Heart left ventricle (tissue), 16 donors: ENCODE results near the gene SIMC1. TPM values are rescaled to one million over a fixed set of nuclear protein-coding genes. Genes with fewer than 3 reads are reported as not detected.

ENCODE experiments used
- ATAC-seq, 4 donors: fragments of 200-7000 bp; cut with Tn5 transposase; one replicate each; pipeline ENCODE4 v1.9.1; 2020 to 2022; ENCODE audit warnings: moderate library complexity in 4 of 4, mild to moderate bottlenecking in 3 of 4, moderate number of reproducible peaks in 1 of 4
- DNase-seq, 5 donors: peaks; one replicate each; pipeline ENCODE4 v3.0.0-alpha.2; 2020
- H3K27ac ChIP-seq, 12 donors: fragments of 200-600 bp; sonication (generic) in 4 of 12; one replicate each; pipeline versions ENCODE4 v1.5.0 to v1.8.0; 2016 to 2022; ENCODE audit warnings: mild to moderate bottlenecking in 2 of 12
- H3K27me3 ChIP-seq, 9 donors: fragments of 200-600 bp; sonication (generic) in 2 of 9; one replicate each; pipeline versions ENCODE4 v1.5.1 to v1.8.0; 2016 to 2022; ENCODE audit warnings: mild to moderate bottlenecking in 3 of 9
- H3K36me3 ChIP-seq, 9 donors: fragments of 200-600 bp; sonication (generic) in 2 of 9; one replicate each; pipeline versions ENCODE4 v1.5.0 to v1.8.0; 2018 to 2022; ENCODE audit warnings: mild to moderate bottlenecking in 2 of 9
- H3K4me1 ChIP-seq, 12 donors: fragments of 200-600 bp; sonication (generic) in 4 of 12; one replicate each; pipeline versions ENCODE4 v1.5.0 to v1.8.0; 2016 to 2022; ENCODE audit warnings: mild to moderate bottlenecking in 3 of 12
- H3K4me3 ChIP-seq, 12 donors: fragments of 200-600 bp; sonication (generic) in 4 of 12; one replicate each; pipeline versions ENCODE4 v1.5.0 to v1.8.0; 2017 to 2022; ENCODE audit warnings: mild to moderate bottlenecking in 9 of 12, moderate library complexity in 4 of 12
- H3K9me3 ChIP-seq, 12 donors: fragments of 200-600 bp; sonication (generic) in 4 of 12; one replicate each; pipeline versions ENCODE4 v1.5.0 to v1.8.0; 2016 to 2022; ENCODE audit warnings: mild to moderate bottlenecking in 1 of 12
- POLR2A ChIP-seq, 2 donors: fragments of 450-650 bp; IDR thresholded peaks; one replicate each; pipeline ENCODE4 v1.6.1; 2017; ENCODE audit warnings: antibody characterized with exemption in 2 of 2, mild to moderate bottlenecking in 2 of 2, moderate library complexity in 2 of 2
- WGBS, 4 donors: extraction: QIAGEN DNeasy Blood & Tissue Kit in 2 of 4; methylation state at CpG; one replicate each; pipeline versions ENCODE4 v1.1.5 to v1.1.7; 2013 to 2018; 5-methylcytosine and 5-hydroxymethylcytosine counted together
- intact Hi-C, 10 donors: fragments of 100-400 bp; cut with DNase I; formaldehyde crosslinking; loops; one replicate each; pipeline versions ENCODE4 v1.11.1 to v1.14.2; 2022
- polyA plus RNA-seq, 2 donors: library from polyadenylated mRNA; stranded (reverse); fragments of 200-250 nt; gene quantifications; one replicate each; pipeline ENCODE4 v1.2.3, GENCODE V29; 2013
- total RNA-seq, 9 donors: library from RNA; depleted of rRNA in 2 of 9; stranded (reverse); fragments of >200 nt in 2 of 9; fragmentation: NEBNext Ultra II Directional in 3 of 9; extraction: Animal tissue kit (Norgen Biotek cat#: 25700) in 3 of 9; gene quantifications; one replicate each; pipeline versions ENCODE4 v1.1.0 to v1.2.4, GENCODE V29; 2016 to 2023
- TF ChIP-seq, protein P1 (sequence below), 12 donors: fragments of 200-600 bp; sonication (generic) in 4 of 12; IDR thresholded peaks; one replicate each; pipeline versions ENCODE4 v1.5.0 to v1.8.0; 2018 to 2022; ENCODE audit warnings: antibody characterized with exemption in 12 of 12, mild to moderate bottlenecking in 5 of 12
- donor health status: ischemic (EF 13 %, LVEDD 7.1; RV severe dilation, severe dysfunction).
- donor health status: healthy with polysubstance abuse.
- donor health status: DM: no; HTN: yes; CAD: no.
- donor health status: DM: no; HTN: no; CAD: no.
- donor health status: ischemic (EF 25% LVEDD 6.9; RV normal size, moderate dysfunction).
- donor health status: ischemic (EF 25% LVEDD 5.7; RV mildly dilated, moderate dysfunction).
- donor health status: healthy.
- donor health status: DM: yes; HTN: yes; CAD: no.
- donor health status: ischemic (EF 35%, LVEDD 5.7; RV mildly dilated, moderate dysfunction).
- donor health status: nonischemic (EF 11% LVEDD 7.7; RV severe dilation, severe dysfunction).
- donor health status: DM: yes; HTN: yes; CAD: no.
- donor health status: PGD.
- donor health status: ischemic (EF 29% LVEDD 5.4; RV normal size, mild dysfunction).
- donor health status: nonischemic (EF 23%, LVEDD 6.1; RV moderate dilation, normal function).

SIMC1 gene
- total and polyA plus RNA-seq, 11 donors = 2.2 to 9.0 (median 4.6) TPM

DNA sequence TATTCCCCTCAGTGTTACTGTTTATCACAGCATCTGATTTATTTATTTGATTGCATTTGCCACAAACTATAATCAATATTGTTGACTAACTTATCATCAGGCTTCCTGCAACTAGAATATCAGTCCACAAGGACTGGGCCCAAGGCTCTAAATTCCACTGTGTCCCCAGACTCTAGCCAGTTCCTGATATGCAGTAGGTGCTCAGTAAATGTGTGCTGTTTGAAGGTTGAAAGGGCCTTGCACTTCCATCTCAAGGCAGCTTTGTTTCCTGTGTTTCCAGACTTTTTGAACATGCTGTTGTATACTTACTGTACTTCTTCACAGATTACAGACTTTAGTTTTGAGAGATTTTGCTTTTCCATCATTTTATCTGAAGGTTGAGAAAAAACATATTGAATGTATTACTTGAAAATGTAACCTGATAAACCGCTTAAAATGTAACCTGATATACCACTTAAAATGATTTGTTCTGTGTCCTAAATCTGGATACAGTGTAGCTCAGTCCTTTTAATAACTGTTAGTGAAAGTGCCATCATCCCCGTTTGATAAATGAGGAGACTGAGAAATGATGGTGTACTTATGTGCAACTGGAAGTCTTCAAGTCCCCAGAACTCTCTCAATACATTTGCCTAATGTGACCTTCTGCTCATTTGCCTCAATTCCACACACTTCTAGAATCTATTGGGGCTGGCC, 104.7 kb downstream of the SIMC1 start:
- Histone ChIP-seq H3K9me3 (no peaks in the 10 kb centered on the region), H3K27me3 (no peaks in the 10 kb centered on the region), H3K27ac (no peak overlapping the region), H3K4me3 (no peak overlapping the region), H3K4me1 (no peaks in the 10 kb centered on the region), H3K36me3 (peaks cover 0 to 65% (median 37%) of the 10 kb centered on the region in 9 donors)
- DNase-seq (no peak), ATAC-seq (no peak)
- intact Hi-C loops = no loop called here
- WGBS, 4 donors = 47 to 59% (median 52%) methylated on average over 2 of the region's 2 CpGs
- no peak for TF ChIP-seq POLR2A (IDR thresholded peaks at IDR 0.05)
- TF ChIP-seq, protein P1, sequence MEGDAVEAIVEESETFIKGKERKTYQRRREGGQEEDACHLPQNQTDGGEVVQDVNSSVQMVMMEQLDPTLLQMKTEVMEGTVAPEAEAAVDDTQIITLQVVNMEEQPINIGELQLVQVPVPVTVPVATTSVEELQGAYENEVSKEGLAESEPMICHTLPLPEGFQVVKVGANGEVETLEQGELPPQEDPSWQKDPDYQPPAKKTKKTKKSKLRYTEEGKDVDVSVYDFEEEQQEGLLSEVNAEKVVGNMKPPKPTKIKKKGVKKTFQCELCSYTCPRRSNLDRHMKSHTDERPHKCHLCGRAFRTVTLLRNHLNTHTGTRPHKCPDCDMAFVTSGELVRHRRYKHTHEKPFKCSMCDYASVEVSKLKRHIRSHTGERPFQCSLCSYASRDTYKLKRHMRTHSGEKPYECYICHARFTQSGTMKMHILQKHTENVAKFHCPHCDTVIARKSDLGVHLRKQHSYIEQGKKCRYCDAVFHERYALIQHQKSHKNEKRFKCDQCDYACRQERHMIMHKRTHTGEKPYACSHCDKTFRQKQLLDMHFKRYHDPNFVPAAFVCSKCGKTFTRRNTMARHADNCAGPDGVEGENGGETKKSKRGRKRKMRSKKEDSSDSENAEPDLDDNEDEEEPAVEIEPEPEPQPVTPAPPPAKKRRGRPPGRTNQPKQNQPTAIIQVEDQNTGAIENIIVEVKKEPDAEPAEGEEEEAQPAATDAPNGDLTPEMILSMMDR (IDR thresholded peaks at IDR 0.05) = no peak

DNA sequence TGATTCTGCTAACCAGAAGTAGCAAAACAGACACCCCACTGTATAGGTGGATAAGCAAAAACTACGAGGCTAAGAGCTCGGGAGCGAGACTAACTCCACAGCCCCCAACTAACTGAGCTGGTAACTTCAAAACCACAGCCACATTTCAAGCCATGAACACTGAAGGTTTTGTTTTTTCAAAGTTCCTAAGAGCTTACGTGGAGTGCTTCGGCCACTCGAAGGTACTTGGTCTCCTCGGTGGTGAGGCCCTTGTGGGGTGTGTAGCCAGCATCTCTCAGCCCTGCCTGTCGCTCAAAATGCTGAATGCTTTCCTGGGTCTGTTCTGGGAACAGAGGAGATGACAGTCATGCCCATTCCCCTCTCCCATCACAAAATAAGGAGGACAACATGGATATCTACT, 112.2 kb downstream of the SIMC1 start:
- Histone ChIP-seq H3K36me3 (peaks cover 2 to 100% (median 98%) of the 10 kb centered on the region in 9 donors), H3K4me3 (no peak overlapping the region), H3K4me1 (no peaks in the 10 kb centered on the region), H3K27ac (no peak overlapping the region), H3K27me3 (no peaks in the 10 kb centered on the region), H3K9me3 (no peaks in the 10 kb centered on the region)
- intact Hi-C loops = no loop called here
- 92 to 96% (median 96%) methylated on average over 8 of the region's 8 CpGs for WGBS, 4 donors
- TF ChIP-seq, protein P1 (IDR thresholded peaks at IDR 0.05) = no peak
- DNase-seq (no peak), ATAC-seq (no peak)

DNA sequence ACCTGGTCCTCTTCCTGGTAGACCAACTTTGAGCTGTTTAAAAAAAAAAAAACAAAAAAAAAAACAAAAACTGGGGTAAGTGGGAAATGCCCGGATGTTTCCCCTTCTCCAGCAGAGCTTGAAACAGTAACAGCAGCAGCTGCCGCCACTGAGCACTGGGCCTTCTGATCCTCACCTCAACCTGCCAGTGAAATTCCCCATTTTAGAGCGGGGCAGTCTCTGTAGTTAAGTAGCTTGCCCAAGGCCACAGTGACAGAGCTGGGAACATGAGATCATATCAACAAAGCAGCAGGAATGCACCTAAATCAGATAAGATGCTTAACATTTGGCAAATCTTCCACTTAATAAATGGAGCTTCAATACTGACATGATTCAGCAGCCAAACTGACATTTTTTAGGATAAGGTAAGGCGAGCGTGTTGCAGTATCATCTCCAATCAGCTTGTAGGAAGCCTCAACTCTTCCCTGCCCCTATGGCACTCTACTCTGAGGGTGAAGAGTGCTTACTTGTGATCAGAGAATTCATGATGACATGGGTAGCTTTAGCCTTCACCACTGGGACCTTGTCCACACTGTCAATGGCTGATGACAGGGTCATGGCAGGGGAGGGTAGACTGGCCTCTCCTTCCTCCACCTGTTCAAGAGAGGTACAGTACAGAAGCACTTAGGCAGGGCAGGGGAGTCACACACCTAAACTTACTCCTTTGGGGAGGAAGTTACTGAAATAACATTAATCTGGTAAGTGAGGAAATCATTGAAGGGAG, 114.1 kb downstream of the SIMC1 start:
- DNase-seq (no peak), ATAC-seq (no peak)
- intact Hi-C loops = no loop called here
- Histone ChIP-seq H3K36me3 (peaks cover 2 to 100% (median 86%) of the 10 kb centered on the region in 9 donors), H3K4me3 (no peak overlapping the region), H3K9me3 (no peaks in the 10 kb centered on the region), H3K4me1 (no peaks in the 10 kb centered on the region), H3K27ac (no peak overlapping the region), H3K27me3 (no peaks in the 10 kb centered on the region)
- TF ChIP-seq, protein P1 (IDR thresholded peaks at IDR 0.05) = no peak
- no peak for TF ChIP-seq POLR2A (IDR thresholded peaks at IDR 0.05)
- 92 to 96% (median 94%) methylated on average over 5 of the region's 5 CpGs for WGBS, 4 donors

DNA sequence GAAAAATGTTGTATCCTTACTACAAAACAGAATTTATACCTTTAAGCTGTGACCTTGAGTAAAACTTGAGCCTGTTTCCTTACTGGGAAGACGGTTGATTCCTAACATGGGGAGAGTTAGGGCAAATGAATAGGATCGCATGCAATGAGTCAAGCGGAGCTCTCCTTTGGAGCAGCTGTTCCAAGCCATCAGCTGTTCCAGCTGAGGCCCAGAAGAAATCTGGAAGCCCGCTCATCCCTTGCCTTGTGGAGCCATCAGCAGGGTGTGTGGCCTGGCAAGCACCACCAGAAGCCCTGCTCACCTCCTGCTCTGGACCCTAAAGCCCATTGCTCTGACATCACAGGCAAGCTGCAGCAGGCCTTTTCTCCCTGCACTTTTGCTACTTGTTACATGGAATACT, 115.3 kb downstream of the SIMC1 start:
- no peak overlapping the region for H3K4me3 ChIP-seq
- 92 to 95% (median 95%) methylated on average over 4 of the region's 4 CpGs for WGBS, 4 donors
- ATAC-seq = no peak

More for the DNA sequence above, 115.3 kb downstream of the SIMC1 start:
- DNase-seq = no peak
- peaks cover 2 to 100% (median 85%) of the 10 kb centered on the region in 9 donors for H3K36me3 ChIP-seq
- TF ChIP-seq, protein P1 (IDR thresholded peaks at IDR 0.05) = no peak
- TF ChIP-seq POLR2A (IDR thresholded peaks at IDR 0.05) = no peak
- no peaks in the 10 kb centered on the region for H3K4me1 ChIP-seq
- no peaks in the 10 kb centered on the region for H3K9me3 ChIP-seq
- H3K27ac ChIP-seq = no peak overlapping the region
- intact Hi-C loops = no loop called here
- H3K27me3 ChIP-seq = no peaks in the 10 kb centered on the region
